ENCODE results near the gene NTRK1. TPM values are rescaled to one million over a fixed set of nuclear protein-coding genes. Genes with fewer than 3 reads are reported as not detected.
"Not testable (repeated sequence)": the region's sequence is repeated elsewhere in the genome, so short reads cannot be mapped to it uniquely, and the experiment has no call there.

The NTRK1 gene
- total RNA-seq, 1 donor = 7.5 TPM

DNA sequence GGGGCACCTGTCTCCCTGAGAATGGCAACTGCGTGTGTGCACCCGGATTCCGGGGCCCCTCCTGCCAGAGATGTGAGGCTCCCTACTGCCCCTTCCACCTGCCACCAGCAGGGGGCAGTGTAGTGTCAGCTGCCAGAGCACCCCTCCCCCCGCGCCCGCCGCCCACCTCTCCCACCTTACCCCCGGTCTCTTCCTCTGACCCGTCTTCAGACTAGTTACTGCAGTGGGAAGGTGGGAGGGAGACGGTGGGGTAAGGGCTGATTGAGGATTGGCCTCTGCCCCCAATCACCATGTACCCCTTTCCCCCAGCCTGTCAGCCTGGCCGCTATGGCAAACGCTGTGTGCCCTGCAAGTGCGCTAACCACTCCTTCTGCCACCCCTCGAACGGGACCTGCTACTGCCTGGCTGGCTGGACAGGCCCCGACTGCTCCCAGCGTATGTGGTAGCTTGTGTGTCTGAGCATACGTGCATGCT, 49.7 kb downstream of the NTRK1 start:
- DNase-seq (ENCODE audit: low read depth in 2 of 3, low spot score in 2 of 3) = peak in 2 of 3 donors; percentile 52

- DNase-seq (ENCODE audit: low read depth in 2 of 3, low spot score in 2 of 3) = peak in 1 of 3 donors; percentile 52
Measured at GRCh38 chr1:156911577-156912298, 51.1 kb downstream of the NTRK1 start.

DNA sequence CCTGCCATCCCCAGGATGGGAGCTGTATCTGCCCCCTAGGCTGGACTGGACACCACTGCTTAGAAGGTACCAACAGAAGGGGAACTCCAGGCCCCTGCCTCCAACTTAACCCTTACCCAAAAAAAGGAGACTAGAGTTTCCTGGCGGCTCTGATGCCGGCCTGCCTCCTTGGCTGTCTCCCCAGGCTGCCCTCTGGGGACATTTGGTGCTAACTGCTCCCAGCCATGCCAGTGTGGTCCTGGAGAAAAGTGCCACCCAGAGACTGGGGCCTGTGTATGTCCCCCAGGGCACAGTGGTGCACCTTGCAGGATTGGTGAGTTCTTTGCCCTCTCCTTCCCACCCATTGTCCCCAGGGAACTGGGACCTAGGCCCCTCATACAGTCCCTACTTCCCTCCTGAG, 51.6 kb downstream of the NTRK1 start:
- DNase-seq (ENCODE audit: low read depth in 2 of 3, low spot score in 2 of 3) = no peak

- no peak for DNase-seq (ENCODE audit: low read depth in 2 of 3, low spot score in 2 of 3)
Measured at GRCh38 chr1:156912861-156913808, 52.5 kb downstream of the NTRK1 start.

GRCh38 chr1:156913809-156914387, 53.2 kb downstream of the NTRK1 start:
- DNase-seq (ENCODE audit: low read depth in 2 of 3, low spot score in 2 of 3) = no peak

- no peak for DNase-seq (ENCODE audit: low read depth in 2 of 3, low spot score in 2 of 3)
Measured at GRCh38 chr1:156914440-156914856, 53.8 kb downstream of the NTRK1 start.

- DNase-seq (ENCODE audit: low read depth in 2 of 3, low spot score in 2 of 3) = peak; percentile 22 to 89 (median 85)
Measured at GRCh38 chr1:156920233-156921052, 59.8 kb downstream of the NTRK1 start, which contains the start of gene LRRC71. LRRC71 (plus strand) TSS chr1:156920632; CDS start chr1:156920804, 172 bp downstream.

DNA sequence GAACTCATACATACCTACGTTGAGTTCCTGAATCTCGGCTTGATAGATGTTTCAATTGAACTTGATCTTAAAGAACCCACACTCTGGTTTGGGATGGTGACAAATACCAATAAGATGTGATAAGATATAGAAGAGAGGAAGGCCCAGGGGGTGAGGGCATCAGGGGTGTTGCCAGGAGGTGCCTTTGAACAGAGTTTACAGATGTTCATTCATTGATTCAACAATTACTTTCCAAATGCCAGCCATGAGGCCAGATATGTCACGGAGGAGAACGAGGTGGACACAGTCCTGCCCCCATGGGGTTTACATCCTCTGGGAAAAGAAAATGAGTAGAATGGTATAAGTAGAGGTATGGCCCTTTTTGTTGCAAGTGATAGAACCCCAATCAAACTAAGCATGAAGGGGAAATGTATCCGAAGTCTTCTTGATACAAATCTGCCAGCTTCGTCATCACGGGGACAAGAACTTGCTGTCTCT, 60.4 kb downstream of the NTRK1 start:
- no peak for DNase-seq (ENCODE audit: low read depth in 2 of 3, low spot score in 2 of 3)

DNA sequence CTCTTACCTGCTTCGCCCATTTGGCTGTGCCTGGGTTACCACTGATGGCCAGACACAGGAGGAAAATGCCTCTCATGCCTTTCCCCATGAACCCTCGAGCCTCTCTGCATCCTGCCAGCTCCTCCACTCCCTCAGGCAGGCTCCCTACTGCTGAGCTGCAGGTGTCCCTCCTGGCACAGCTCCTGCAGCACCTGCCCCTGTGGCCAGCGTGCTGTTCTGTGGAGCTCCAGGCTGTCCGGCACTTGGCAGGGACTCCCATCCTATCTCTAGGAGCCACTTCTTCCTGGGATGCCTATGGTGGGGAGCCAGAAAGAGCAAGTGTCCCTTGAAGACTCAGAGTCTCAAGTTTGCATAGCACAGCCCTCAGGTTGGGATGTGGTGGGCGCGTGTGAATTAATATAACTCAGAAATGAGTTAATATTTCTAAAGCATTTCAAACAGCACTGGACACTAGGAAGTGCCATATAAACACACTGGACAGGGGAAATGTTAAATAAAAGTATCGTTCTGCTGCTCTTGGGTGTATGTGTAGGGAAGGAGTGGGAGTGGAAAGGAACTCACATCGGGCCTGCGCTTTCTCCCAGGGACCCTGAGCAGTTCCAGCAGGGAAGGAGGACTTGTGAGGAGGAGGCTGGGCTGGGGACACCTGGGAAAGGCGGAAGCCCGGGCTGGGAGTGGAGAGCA, 62.5 kb downstream of the NTRK1 start:
- no peak for DNase-seq (ENCODE audit: low read depth in 2 of 3, low spot score in 2 of 3)

DNA sequence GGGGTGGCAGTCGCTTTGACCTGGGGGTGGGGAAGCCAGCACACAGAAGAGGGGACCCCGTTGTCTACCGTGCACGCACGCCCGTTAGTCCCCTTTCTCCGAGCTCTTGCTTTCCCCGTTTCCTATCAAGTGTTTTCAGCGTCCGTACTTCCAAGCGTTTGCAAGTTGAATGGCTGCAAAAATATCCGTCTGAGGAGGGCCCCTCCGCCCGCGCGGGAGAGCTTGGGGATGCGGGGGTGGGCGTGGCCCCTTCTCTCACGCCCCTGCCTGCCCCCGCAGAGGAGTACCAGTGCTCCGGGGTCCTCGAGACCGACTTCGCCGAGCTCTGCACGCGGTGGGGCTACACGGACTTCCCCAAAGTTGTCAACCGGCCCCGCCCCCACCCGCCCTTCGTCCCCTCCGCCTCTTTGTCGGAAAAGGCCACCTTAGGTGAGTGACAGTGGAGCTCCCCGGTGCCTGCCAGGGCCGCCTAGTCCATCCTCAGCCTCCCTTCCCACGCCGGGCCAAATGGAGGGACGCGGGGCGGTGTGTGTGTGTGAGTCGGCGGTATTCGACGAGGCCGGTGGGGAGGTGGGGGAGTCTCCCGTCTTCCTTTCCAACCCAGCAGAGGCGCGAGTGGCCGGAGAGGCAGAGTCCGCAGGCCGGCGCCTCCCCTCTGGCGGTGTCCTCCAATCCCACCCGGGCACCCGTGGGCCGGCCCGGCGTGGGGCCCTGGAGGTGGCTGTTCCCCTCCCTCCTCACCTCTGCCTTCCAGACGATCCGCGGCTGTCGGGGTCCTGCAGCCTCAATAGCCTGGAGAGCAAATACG, 63.2 kb downstream of the NTRK1 start:
- peak in 2 of 3 donors; percentile 40 to 48 for DNase-seq (ENCODE audit: low read depth in 2 of 3, low spot score in 2 of 3)

DNA sequence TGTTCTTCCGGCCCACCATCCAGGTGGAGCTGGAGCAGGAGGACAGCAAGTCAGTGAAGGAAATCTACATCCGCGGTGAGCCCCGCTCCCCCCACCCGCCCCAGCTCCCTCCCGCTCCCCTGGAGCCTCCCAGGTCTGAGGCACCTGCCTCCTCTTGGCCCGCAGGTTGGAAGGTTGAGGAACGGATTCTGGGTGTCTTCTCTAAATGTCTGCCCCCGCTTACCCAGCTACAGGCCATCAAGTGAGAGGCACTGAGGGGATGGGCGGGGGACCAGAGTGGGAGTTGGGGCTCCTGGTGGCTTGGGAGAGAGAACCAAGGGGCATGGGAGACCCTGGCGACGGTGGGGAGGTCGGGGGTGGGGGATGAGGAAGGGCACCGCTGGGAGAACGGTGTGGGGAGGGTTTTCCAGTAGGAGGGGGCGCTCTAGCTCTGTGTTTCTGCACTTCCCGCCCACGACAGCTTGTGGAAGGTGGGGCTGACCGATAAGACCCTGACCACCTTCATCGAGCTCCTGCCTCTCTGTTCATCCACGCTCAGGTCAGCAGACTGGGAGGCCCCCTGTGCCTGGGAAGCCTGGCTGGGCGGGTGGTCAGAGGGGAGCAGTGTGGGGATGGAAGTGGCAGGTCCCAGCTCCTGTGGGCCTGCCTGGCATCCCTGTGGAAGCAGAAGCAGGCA, 64.0 kb downstream of the NTRK1 start:
- DNase-seq (ENCODE audit: low read depth in 2 of 3, low spot score in 2 of 3) = no peak

DNA sequence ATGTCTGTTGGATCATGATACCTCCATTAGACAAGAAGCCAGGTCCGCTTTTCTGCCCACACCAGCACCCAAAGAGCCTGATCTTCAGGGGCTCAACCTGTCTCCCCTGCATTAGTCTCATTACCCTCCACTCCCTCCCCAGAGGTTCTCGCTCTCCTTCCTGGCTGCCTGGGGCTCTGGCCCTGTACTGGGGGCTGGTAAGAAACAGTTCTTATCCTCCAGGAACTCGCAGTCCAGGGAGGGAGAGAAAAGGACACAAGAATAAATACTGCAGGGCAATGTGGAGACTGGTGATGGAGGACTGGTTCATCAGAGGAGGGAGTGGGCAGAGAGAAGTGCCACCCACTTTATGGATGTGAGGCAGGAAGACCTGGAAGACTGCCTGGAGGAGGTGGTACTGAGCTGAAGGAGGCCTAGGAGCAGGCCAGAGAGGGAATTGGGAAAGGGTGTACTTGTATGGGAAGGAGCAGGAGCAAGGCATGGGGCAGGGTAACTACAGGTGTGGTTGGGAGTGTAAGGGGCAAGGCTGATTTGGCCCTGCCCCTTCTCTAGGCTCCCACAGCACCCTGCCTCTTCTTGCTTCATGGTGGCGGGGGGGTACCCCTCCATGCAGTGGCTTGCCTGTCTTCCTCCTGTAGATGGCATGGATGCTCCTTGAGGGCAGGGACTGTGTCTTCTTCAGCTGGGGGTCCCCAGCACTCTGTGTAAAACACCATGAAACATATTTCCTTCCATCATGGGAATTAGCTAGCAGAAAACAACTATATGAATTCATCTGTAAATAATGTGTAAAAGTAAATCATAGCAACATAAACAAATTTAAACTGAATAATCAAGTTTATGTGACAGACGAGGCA, 64.7 kb downstream of the NTRK1 start:
- no peak for DNase-seq (ENCODE audit: low read depth in 2 of 3, low spot score in 2 of 3)

- DNase-seq (ENCODE audit: low read depth in 2 of 3, low spot score in 2 of 3) = peak in 2 of 3 donors; percentile 91 to 95
Measured at GRCh38 chr1:156926175-156926574, 65.5 kb downstream of the NTRK1 start.

GRCh38 chr1:156926695-156927094, 66.0 kb downstream of the NTRK1 start:
- DNase-seq (ENCODE audit: low read depth in 2 of 3, low spot score in 2 of 3) = not testable (repeated sequence)

GRCh38 chr1:156927215-156928042, 66.8 kb downstream of the NTRK1 start:
- DNase-seq (ENCODE audit: low read depth in 2 of 3, low spot score in 2 of 3) = peak; percentile 29 to 84 (median 78)

- DNase-seq (ENCODE audit: low read depth in 2 of 3, low spot score in 2 of 3) = no peak
Measured at GRCh38 chr1:156928043-156928602, 67.5 kb downstream of the NTRK1 start.
